ENCODE results near the gene MRPL14.
"Not testable (repeated sequence)": the region's sequence is repeated elsewhere in the genome, so short reads cannot be mapped to it uniquely, and the experiment has no call there.

Gene MRPL14

GRCh38 chr6:44093066-44093465 lies 34.2 kb downstream of the MRPL14 start:
- CTCF ChIA-PET = no interaction called here
- no peak for DNase-seq (ENCODE audit: low spot score)
- no peak overlapping the region for H3K27ac ChIP-seq
- TF ChIP-seq, protein P1, sequence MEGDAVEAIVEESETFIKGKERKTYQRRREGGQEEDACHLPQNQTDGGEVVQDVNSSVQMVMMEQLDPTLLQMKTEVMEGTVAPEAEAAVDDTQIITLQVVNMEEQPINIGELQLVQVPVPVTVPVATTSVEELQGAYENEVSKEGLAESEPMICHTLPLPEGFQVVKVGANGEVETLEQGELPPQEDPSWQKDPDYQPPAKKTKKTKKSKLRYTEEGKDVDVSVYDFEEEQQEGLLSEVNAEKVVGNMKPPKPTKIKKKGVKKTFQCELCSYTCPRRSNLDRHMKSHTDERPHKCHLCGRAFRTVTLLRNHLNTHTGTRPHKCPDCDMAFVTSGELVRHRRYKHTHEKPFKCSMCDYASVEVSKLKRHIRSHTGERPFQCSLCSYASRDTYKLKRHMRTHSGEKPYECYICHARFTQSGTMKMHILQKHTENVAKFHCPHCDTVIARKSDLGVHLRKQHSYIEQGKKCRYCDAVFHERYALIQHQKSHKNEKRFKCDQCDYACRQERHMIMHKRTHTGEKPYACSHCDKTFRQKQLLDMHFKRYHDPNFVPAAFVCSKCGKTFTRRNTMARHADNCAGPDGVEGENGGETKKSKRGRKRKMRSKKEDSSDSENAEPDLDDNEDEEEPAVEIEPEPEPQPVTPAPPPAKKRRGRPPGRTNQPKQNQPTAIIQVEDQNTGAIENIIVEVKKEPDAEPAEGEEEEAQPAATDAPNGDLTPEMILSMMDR (conservative IDR thresholded peaks at IDR 0.05; ENCODE audit: low read depth) = no peak
- POLR2A ChIA-PET (ENCODE audit: low non-redundant PET) = no interaction called here

DNA sequence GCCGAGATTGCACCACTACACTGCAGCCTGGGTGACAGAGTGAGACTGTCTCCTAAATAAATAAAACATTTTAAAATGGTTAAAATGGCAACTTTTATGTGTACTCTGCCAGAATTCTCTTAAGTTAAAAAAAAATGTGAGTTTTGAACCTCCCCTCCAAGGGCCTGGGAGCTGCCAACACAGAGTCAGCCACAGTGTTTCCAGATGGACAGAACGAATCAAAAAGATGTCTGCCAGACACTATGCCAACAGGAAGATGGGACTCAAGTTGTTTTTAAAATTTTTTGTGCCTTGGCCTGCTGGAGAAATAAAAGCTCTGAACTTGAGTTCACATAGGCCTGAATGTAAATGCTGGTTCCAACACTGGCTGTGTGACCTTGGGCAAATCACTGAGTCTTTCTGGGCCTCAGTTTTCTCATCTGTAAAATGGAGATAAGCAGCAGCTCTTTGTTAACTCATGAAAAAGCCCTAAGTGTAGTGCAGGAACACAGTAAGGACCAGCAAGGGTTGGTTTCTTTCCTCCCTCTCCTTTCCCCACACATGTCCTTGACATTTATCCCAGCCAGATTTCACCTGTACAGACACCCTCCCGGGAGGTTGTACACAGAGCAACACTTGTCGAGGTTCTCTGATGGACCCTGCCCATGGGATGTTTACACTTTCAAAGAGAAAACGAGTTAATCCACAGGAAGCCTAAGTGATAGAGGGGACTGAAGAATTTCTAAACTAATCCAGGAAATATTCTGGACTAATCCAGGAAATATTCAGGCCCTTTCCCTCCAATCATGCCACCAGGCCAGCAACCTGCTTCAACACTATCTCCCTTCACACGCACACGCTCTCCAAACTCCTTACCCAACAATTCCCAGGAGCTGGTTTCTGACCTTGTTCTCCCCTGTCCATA lies 35.0 kb downstream of the MRPL14 start:
- no peak for DNase-seq (ENCODE audit: low spot score)
- TF ChIP-seq, protein P1 (conservative IDR thresholded peaks at IDR 0.05; ENCODE audit: low read depth) = no peak
- ChIA-PET POLR2A (ENCODE audit: low non-redundant PET) (no interaction called here), CTCF (interaction anchor here (0.5 to 0.6 kb wide), 2 partner anchors 25 to 484 kb away, joined by 3 read pairs; no protein-coding TSS in a partner anchor)
- H3K27ac ChIP-seq = no peak overlapping the region

DNA sequence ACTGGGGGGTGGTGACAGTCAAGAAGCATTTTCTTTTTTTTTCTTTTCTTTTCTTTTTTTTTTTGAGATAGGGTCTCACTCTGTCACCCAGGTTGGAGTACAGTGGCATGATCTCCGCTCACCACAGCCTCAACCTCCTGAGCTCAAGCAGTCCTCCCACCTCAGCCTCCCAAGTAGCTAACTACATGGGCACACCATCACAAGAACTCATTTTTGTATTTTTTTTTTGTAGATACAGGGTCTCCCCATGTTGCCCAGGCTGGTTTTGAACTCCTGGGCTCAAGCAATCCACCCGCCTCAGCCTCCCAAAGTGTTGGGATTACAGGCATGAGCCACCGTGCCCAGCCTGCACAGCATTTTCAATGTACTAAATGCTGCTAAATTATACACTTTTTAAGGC lies 35.9 kb downstream of the MRPL14 start:
- POLR2A ChIA-PET (ENCODE audit: low non-redundant PET); H3K27ac ChIP-seq; DNase-seq (ENCODE audit: low spot score): not testable (repeated sequence)
- CTCF ChIA-PET = interaction anchor here (0.6 kb wide), 1 partner anchor 25 kb away, joined by 3 read pairs; no protein-coding TSS in a partner anchor

DNA sequence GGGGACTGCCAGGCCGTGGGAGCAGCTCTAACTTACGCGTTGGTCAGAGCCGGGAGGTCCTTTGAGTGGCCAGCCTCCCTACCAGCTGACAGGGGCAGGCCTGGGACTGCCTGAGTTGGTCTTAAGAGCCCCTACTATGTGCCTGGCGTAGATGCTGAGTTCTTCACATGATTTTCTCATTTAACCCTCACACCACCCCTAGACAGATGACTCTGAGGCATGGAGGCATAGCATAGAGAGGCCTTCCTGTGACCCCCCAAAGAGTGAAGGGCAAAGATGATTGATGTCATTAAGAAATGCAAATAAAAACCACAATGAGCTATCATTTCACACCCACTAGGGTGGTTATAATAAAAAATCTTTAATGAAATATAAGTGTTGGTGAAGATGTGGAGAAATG lies 36.8 kb downstream of the MRPL14 start:
- TF ChIP-seq, protein P1 (conservative IDR thresholded peaks at IDR 0.05; ENCODE audit: low read depth) = no peak
- ChIA-PET POLR2A (ENCODE audit: low non-redundant PET) (no interaction called here), CTCF (interaction anchor here (1.0 kb wide), 1 partner anchor 10 kb away, joined by 3 read pairs; no protein-coding TSS in a partner anchor)
- no peak for DNase-seq (ENCODE audit: low spot score)
- H3K27ac ChIP-seq = peak overlapping the region; percentile 13; the same call in 1 of the 2 replicates

- CTCF ChIA-PET = interaction anchor here (0.6 kb wide), 1 partner anchor 11 kb away, joined by 4 read pairs; no protein-coding TSS in a partner anchor
- no peak for DNase-seq (ENCODE audit: low spot score)
- POLR2A ChIA-PET (ENCODE audit: low non-redundant PET) = no interaction called here
- peak overlapping the region; percentile 13; the same call in 1 of the 2 replicates for H3K27ac ChIP-seq
- TF ChIP-seq, protein P1 (conservative IDR thresholded peaks at IDR 0.05; ENCODE audit: low read depth) = no peak
Observed at GRCh38 chr6:44088827-44089590, 38.2 kb downstream of the MRPL14 start.

- CTCF ChIA-PET = interaction anchor here (0.5 kb wide), 1 partner anchor 165 kb away, joined by 3 read pairs; no protein-coding TSS in a partner anchor
- TF ChIP-seq, protein P1 (conservative IDR thresholded peaks at IDR 0.05; ENCODE audit: low read depth) = no peak
- H3K27ac ChIP-seq = peak overlapping the region; percentile 52
- POLR2A ChIA-PET (ENCODE audit: low non-redundant PET) = no interaction called here
- DNase-seq (ENCODE audit: low spot score) = no peak
Observed at GRCh38 chr6:44087623-44088022, 39.6 kb downstream of the MRPL14 start.

Measured in RWPE1 (cell line).